Stomach (tissue), 4 donors: Measurements from ENCODE around the gene DMKN.

Experiments used
- EP300 ChIP-seq: sonication (generic); formaldehyde crosslinking; IDR thresholded peaks from one replicate; pipeline ENCODE4 v1.6.1; 2017; ENCODE audit warnings: antibody characterized with exemption
- POLR2A ChIP-seq, 4 donors: fragments of 450-650 bp; IDR thresholded peaks; one replicate each; pipeline ENCODE4 v1.6.1; 2016; ENCODE audit warnings: antibody characterized with exemption in 4 of 4, control low read depth in 2 of 4, mild to moderate bottlenecking in 1 of 4, moderate library complexity in 1 of 4
- POLR2AphosphoS5 ChIP-seq, 3 donors: sonication (generic); formaldehyde crosslinking; IDR thresholded peaks; one replicate each; pipeline ENCODE4 v1.6.1; 2016; ENCODE audit warnings: antibody characterized with exemption in 3 of 3
- TF ChIP-seq, protein P1 (sequence below), 7 experiments: fragments of 450-650 bp in 4 of 7; fragments of 200-600 bp in 3 of 7; sonication (generic) in 3 of 7; IDR thresholded peaks; one replicate each; pipeline ENCODE4 v1.5.1; 2016 to 2019; ENCODE audit warnings: antibody characterized with exemption in 7 of 7, control low read depth in 2 of 7, mild to moderate bottlenecking in 1 of 7

DNA sequence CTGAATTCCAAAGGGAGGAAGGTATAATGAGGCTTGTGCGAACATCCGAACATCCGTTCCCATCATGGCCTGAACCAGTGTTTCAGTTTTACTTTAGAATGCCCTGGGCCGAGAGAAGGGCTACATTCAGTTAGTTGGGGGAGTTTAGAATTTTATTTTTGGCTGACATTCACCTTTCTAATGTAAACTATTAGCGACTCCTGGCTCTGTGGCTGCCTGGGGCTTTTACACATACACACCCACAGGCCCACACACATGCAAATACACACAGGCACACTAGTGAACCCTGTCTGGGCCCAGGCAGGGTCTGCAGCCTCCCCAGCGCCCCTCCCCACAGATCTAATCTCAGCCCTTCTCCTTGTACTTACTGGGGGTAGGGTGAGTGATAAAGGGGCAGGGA is 25.9 kb upstream of the DMKN start:
- no peak for TF ChIP-seq POLR2A (IDR thresholded peaks at IDR 0.05)
- TF ChIP-seq, protein P1, sequence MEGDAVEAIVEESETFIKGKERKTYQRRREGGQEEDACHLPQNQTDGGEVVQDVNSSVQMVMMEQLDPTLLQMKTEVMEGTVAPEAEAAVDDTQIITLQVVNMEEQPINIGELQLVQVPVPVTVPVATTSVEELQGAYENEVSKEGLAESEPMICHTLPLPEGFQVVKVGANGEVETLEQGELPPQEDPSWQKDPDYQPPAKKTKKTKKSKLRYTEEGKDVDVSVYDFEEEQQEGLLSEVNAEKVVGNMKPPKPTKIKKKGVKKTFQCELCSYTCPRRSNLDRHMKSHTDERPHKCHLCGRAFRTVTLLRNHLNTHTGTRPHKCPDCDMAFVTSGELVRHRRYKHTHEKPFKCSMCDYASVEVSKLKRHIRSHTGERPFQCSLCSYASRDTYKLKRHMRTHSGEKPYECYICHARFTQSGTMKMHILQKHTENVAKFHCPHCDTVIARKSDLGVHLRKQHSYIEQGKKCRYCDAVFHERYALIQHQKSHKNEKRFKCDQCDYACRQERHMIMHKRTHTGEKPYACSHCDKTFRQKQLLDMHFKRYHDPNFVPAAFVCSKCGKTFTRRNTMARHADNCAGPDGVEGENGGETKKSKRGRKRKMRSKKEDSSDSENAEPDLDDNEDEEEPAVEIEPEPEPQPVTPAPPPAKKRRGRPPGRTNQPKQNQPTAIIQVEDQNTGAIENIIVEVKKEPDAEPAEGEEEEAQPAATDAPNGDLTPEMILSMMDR (IDR thresholded peaks at IDR 0.05): no peak
- TF ChIP-seq POLR2AphosphoS5 (IDR thresholded peaks at IDR 0.05): no peak
- no peak for TF ChIP-seq EP300
